Stimulated activated CD4-positive, alpha-beta T cell treated with anti-CD3 and anti-CD28 coated beads, TNF-alpha, amount 100 ng/mL, for 1 hour (primary cell): Measurements from ENCODE around the gene FBXO31.

Source experiments
- DNase-seq, 3 donors: peaks; one replicate each; pipeline ENCODE4 v3.0.0-alpha.2; 2020; ENCODE audit warnings: low read depth in 3 of 3, low spot score in 1 of 3

Gene FBXO31

GRCh38 chr16:87383505-87384161 is at the start of gene FBXO31:
TSS of gene FBXO31 (minus strand) at chr16:87383776. CDS start at chr16:87383744, 32 bp downstream.
- DNase-seq, result peak; percentile 79 to 92 (median 88)

- no peak for DNase-seq
Observed at GRCh38 chr16:87432330-87432915, 48.8 kb upstream of the FBXO31 start.

- no peak for DNase-seq
Observed at GRCh38 chr16:87431926-87432325, 48.4 kb upstream of the FBXO31 start.

- no peak for DNase-seq
Observed at GRCh38 chr16:87426423-87427215, 43.0 kb upstream of the FBXO31 start.

GRCh38 chr16:87425941-87426340 is 42.4 kb upstream of the FBXO31 start:
- no peak for DNase-seq

GRCh38 chr16:87424266-87424665 is 40.7 kb upstream of the FBXO31 start:
- DNase-seq, result no peak

- no peak for DNase-seq
Observed at GRCh38 chr16:87423429-87423828, 39.9 kb upstream of the FBXO31 start.

GRCh38 chr16:87422106-87422505 is 38.5 kb upstream of the FBXO31 start:
- no peak for DNase-seq

GRCh38 chr16:87421003-87421912 is 37.7 kb upstream of the FBXO31 start:
- no peak for DNase-seq

- DNase-seq, result no peak
Observed at GRCh38 chr16:87420026-87421002, 36.7 kb upstream of the FBXO31 start.

GRCh38 chr16:87418644-87419043 is 35.1 kb upstream of the FBXO31 start:
- no peak for DNase-seq

GRCh38 chr16:87418216-87418615 is 34.6 kb upstream of the FBXO31 start:
- no peak for DNase-seq

GRCh38 chr16:87417528-87417910 is 33.9 kb upstream of the FBXO31 start:
- no peak for DNase-seq

- peak in 1 of 3 donors; percentile 16 for DNase-seq
Observed at GRCh38 chr16:87416826-87417527, 33.4 kb upstream of the FBXO31 start.

GRCh38 chr16:87415441-87415840 is 31.9 kb upstream of the FBXO31 start:
- no peak for DNase-seq

- DNase-seq, result no peak
Observed at GRCh38 chr16:87414251-87414680, 30.7 kb upstream of the FBXO31 start.

- no peak for DNase-seq
Observed at GRCh38 chr16:87412996-87413421, 29.4 kb upstream of the FBXO31 start.

GRCh38 chr16:87412371-87412995 is 28.9 kb upstream of the FBXO31 start:
- no peak for DNase-seq
